Measurements from ENCODE around the gene DIAPH3.

DNA sequence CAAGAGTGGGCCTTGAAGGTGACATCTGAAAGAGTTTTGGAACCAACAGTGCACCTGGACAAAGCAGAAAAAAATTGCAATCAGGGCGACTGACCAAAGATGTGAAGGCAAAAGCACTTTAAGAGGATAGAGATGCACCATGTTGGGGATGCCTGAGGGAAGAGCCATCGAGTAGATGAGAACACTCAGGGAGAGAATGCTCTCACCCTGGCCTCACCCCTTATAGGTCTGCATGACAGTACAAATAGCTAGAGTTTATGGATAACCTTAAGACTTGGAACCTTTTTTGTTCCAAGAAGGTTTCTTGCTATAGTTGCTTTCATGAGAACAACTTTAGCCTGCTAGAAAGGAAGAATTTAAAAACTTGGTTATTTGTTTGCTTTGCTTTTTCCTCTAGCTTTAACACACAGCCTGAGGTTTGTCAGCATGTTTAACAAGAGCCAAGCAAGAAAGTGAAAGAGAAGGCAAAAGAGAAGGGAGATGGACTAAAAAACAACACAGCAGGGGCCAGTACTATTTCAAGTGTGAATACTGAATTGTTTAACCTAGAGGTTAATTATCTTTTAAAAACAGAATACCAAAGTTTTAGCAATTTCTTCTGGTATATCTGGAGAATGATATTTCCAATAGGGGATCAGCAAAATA, 418.9 kb downstream of the DIAPH3 start:
- TF ChIP-seq, protein P1, sequence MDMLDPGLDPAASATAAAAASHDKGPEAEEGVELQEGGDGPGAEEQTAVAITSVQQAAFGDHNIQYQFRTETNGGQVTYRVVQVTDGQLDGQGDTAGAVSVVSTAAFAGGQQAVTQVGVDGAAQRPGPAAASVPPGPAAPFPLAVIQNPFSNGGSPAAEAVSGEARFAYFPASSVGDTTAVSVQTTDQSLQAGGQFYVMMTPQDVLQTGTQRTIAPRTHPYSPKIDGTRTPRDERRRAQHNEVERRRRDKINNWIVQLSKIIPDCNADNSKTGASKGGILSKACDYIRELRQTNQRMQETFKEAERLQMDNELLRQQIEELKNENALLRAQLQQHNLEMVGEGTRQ (IDR thresholded peaks at IDR 0.05; ENCODE audit: low read length) = no peak
- TF ChIP-seq POLR2A (IDR thresholded peaks at IDR 0.05; ENCODE audit: control extremely low read depth in 1 of 2, low read depth in 2 of 2, low read length in 2 of 2) (no peak), TAF1 (IDR thresholded peaks at IDR 0.05; ENCODE audit: low read depth, low read length) (no peak), GABPA (IDR thresholded peaks at IDR 0.05; ENCODE audit: borderline replicate concordance, insufficient read depth, low read length) (no peak), CEBPB (IDR thresholded peaks at IDR 0.05; ENCODE audit: low read depth, low read length) (no peak), EP300 (IDR thresholded peaks at IDR 0.05; ENCODE audit: borderline replicate concordance in 1 of 2, low read depth in 2 of 2, low read length in 2 of 2) (no peak), SP2 (IDR thresholded peaks at IDR 0.05; ENCODE audit: low read length) (no peak), POLR2AphosphoS5 (IDR thresholded peaks at IDR 0.05; ENCODE audit: low read depth, low read length) (no peak), CHD1 (IDR thresholded peaks at IDR 0.05; ENCODE audit: low read depth, low read length) (no peak), RFX5 (IDR thresholded peaks at IDR 0.05; ENCODE audit: borderline replicate concordance, low read depth, low read length) (no peak)
- TF ChIP-seq, protein P2, sequence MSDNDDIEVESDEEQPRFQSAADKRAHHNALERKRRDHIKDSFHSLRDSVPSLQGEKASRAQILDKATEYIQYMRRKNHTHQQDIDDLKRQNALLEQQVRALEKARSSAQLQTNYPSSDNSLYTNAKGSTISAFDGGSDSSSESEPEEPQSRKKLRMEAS (IDR thresholded peaks at IDR 0.05) = no peak
- TF ChIP-seq, protein P3, sequence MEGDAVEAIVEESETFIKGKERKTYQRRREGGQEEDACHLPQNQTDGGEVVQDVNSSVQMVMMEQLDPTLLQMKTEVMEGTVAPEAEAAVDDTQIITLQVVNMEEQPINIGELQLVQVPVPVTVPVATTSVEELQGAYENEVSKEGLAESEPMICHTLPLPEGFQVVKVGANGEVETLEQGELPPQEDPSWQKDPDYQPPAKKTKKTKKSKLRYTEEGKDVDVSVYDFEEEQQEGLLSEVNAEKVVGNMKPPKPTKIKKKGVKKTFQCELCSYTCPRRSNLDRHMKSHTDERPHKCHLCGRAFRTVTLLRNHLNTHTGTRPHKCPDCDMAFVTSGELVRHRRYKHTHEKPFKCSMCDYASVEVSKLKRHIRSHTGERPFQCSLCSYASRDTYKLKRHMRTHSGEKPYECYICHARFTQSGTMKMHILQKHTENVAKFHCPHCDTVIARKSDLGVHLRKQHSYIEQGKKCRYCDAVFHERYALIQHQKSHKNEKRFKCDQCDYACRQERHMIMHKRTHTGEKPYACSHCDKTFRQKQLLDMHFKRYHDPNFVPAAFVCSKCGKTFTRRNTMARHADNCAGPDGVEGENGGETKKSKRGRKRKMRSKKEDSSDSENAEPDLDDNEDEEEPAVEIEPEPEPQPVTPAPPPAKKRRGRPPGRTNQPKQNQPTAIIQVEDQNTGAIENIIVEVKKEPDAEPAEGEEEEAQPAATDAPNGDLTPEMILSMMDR (IDR thresholded peaks at IDR 0.05; ENCODE audit: control extremely low read depth in 1 of 3, insufficient read depth in 1 of 3, low read depth in 1 of 3, low read length in 3 of 3) = no peak

All from H1 (cell line).